Activated CD4-positive, alpha-beta T cell treated with anti-CD3 and anti-CD28 coated beads, Interleukin-2, amount 50 U/mL, for 16 hours (primary cell): ENCODE data around the gene ARR3.
"Not testable (repeated sequence)": the region's sequence is repeated elsewhere in the genome, so short reads cannot be mapped to it uniquely, and the experiment has no call there.

Experiments
- DNase-seq: peaks from one replicate; pipeline ENCODE4 v3.0.0-alpha.2; 2020

Gene ARR3

GRCh38 chrX:70281951-70282350 is 13.8 kb downstream of the ARR3 start, which contains the start of gene RAB41:
TSS of gene RAB41 (plus strand) at chrX:70282172. CDS start at chrX:70282218, 46 bp downstream.
- DNase-seq = no peak

GRCh38 chrX:70289168-70289792 is 21.1 kb downstream of the ARR3 start:
- no peak for DNase-seq

DNA sequence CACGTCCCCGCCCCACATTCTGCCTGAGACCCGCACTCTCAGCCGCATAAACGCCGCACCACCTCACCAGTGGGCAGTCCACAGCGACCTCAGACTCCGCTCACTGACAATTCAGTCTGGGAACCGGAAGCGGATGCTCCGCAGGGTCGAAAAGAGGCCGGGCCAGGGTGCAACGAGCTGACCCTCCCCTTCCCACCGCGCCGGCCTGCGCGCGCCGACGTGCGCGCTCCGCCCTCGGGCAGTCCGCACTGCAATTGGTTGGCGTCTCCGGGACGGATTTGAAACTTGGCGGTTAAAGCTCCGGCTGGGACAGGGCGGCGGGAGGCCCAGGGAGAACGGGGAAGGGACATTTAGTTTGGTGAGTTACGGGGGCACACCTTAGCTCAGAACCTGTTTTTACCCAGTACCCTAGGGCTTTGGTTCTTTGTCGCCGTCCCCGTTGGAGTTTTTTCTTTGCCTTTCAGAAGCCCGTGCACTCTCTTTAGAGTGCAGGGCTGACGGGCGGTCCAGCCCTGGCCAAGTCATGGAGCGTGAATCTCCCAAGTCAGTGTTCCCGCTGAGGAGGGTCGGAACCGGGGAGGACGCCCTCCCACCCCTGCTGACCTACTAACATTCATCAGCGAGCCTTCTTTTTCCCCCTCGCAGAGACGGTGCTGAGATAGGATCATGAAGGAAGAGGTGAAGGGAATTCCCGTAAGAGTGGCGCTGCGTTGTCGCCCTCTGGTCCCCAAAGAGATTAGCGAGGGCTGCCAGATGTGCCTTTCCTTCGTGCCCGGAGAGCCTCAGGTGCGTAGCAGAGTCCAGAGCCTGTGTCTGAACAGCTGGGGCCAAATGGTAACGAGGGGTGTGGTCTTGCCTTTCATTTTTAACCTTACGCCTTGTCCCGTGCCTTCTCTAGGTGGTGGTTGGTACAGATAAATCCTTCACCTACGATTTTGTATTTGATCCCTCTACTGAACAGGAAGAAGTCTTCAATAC is 21.9 kb downstream of the ARR3 start, which contains the start of the genes KIF4A and PDZD11:
Gene KIF4A, plus strand, starts transcription at position 312 of the 978 bp plus-strand sequence. Its CDS starts 355 bp downstream, at position 667.
Gene PDZD11, minus strand, starts transcription at position 135 of the 978 bp plus-strand sequence. CDS start 586 bp downstream, outside the sequence.
- DNase-seq = peak; percentile 90

- DNase-seq = no peak
Observed at GRCh38 chrX:70292788-70293187, 24.7 kb downstream of the ARR3 start.

DNA sequence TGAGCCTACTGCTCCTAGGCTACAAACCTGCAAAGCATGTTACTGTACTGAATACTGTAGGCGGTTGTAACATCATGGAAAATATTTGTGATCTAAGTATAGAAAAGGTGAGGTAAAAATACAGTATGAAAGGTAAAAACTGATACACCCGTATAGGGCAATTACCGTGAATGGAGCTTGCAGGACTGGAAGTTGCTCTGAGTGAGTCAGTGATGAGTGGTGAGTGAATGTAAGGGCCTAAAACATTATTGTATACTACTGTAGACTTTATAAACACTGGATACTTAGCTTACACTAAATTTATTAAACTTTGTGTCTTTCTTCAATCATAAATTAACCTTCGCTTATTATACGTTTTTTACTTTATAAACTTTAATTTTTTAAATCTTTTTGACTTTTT is 25.5 kb downstream of the ARR3 start:
- DNase-seq = no peak

GRCh38 chrX:70301716-70302115 is 33.6 kb downstream of the ARR3 start:
- no peak for DNase-seq

DNA sequence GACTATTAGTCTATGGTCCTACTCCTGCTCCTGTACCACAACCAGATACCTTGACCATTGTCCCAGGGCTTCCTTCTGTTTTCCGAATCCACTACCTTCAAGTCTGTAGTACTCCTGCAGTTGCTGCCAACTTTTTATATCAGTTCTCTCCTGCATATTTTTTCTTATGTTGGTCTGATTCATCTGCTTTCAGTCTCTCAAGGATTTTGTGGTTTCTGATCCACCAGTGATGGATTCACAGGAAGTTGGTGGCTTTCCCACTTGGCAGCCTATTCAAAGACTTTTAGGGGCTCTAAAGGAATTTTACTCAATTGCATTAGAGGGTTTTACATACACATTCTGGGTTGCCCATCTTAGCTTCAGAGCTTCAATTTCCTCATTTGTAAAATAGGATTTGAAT is 45.4 kb downstream of the ARR3 start:
- no peak for DNase-seq

DNA sequence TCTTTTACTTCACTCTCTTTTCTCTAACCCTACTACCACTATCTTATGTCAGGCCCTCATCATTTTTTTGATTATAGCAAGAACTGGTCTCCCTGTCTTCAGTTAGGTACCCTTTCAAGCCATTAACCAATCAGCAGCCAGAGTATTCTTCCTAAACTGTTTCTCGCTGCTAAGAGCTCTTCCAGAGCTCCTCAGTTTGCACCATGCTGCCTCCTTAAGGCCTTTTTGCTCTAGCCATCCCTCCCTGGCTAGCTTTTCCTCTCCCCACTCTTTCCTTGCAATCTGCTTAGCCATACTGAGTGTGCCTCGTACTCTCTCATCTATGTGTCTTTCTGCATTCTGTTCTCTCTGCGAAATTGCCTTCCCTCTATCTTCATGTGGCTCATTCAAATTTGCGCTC is 54.6 kb downstream of the ARR3 start:
- no peak for DNase-seq

- not testable (repeated sequence) for DNase-seq
Observed at GRCh38 chrX:70323628-70324027, 55.5 kb downstream of the ARR3 start.

GRCh38 chrX:70324326-70324725 is 56.2 kb downstream of the ARR3 start:
- DNase-seq = no peak

DNA sequence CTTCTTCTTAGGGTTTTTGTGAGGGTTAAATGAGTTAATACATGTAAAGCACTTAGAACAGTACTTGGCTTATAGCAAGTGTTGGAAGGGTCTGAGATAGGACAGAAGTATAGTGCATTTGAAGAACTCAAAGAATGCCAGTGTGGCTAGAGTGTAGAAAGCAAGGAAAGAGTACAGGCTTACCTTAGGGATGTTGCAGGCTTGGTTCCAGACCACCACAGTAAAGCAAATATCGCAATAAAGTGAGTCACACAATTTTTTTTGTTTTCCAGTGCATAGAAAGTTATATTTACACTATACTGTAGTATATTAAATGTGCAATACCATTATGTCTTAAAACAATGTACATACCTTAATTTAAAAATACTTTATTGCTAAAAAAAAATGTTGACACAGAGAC is 63.0 kb downstream of the ARR3 start:
- no peak for DNase-seq
